Neuron (in vitro differentiated cells): ENCODE data around the gene CCDC18.

Experiments
- H2AFZ ChIP-seq: one replicate; pipeline ENCODE4 v1.6.1; 2013; ENCODE audit warnings: low read depth, mild to moderate bottlenecking, inconsistent platforms, low read length, moderate library complexity
- H3K27me3 ChIP-seq: one replicate; pipeline ENCODE4 v1.6.1; 2013; ENCODE audit warnings: low read length; ENCODE audit not compliant: insufficient read depth
- H3K36me3 ChIP-seq: one replicate; pipeline ENCODE4 v1.6.1; 2013; ENCODE audit warnings: low read length; ENCODE audit not compliant: insufficient read depth
- H3K4me1 ChIP-seq: one replicate; pipeline ENCODE4 v1.6.1; 2013; ENCODE audit warnings: low read length; ENCODE audit not compliant: insufficient read depth
- H3K4me3 ChIP-seq: 2 replicates; pipeline ENCODE4 v1.5.1; 2013; ENCODE audit warnings: mild to moderate bottlenecking, low read length, moderate library complexity
- H3K9me3 ChIP-seq: one replicate; pipeline ENCODE4 v1.6.1; 2013; ENCODE audit warnings: low read length

Gene CCDC18

GRCh38 chr1:93180723-93181613 lies at the start of gene CCDC18:
CCDC18 (plus strand) TSS chr1:93180724; CDS start chr1:93183362, 2,638 bp downstream.
- Histone ChIP-seq H3K36me3 (peaks cover under 1% of the 10 kb centered on the region), H2AFZ (peak within 1 kb of the TSS; percentile 75), H3K4me1 (peaks cover 14% of the 10 kb centered on the region), H3K27me3 (no peaks in the 10 kb centered on the region), H3K4me3 (peak within 1 kb of the TSS; percentile 93), H3K9me3 (no peaks in the 10 kb centered on the region)

DNA sequence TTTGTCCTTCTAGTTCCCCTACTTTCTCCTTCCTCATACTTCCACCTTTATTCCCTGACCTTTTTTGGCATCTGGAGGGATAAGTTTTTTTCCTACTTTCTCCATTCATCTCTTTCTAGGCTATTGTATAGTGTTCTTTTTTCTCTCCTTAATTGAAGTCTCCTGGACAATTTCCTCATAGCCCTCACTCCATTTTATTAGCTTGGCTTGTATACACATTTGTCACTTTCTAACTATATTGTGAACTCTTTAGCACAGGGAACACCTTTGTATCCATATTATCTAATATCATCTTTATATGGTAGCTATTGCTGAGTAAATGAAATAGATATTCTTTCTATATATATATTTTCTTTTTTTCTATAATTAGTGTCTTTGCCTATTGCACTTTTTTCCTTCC lies 47.9 kb upstream of the CCDC18 start:
- Histone ChIP-seq H2AFZ (no peak overlapping the region), H3K4me1 (no peaks in the 10 kb centered on the region), H3K9me3 (no peaks in the 10 kb centered on the region), H3K27me3 (no peaks in the 10 kb centered on the region), H3K36me3 (peaks cover 79% of the 10 kb centered on the region), H3K4me3 (no peak overlapping the region)

DNA sequence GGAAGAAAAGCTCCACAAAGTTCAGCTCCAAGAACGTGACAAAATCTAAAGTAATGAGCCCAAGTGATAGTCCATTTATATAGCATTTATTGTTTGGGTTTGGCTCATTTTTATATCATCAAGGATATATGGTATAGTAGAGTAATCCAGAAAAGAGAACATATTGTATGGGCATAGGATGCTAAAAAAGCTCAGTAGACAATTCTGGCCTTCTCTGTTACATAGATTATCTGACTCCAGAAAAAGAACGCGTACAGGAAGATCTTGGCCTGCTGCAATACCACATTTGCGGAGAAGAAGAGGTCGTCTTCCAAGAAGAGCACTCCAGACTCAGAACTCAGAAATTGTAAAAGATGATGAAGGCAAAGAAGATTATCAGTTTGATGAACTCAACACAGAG lies 44.1 kb upstream of the CCDC18 start:
- Histone ChIP-seq H2AFZ (no peak overlapping the region), H3K9me3 (no peaks in the 10 kb centered on the region), H3K27me3 (no peaks in the 10 kb centered on the region), H3K4me3 (no peak overlapping the region), H3K4me1 (no peaks in the 10 kb centered on the region), H3K36me3 (peaks cover 81% of the 10 kb centered on the region)

GRCh38 chr1:93137604-93138292 lies 42.8 kb upstream of the CCDC18 start:
- Histone ChIP-seq H3K4me3 (no peak overlapping the region), H3K27me3 (no peaks in the 10 kb centered on the region), H3K9me3 (no peaks in the 10 kb centered on the region), H3K4me1 (no peaks in the 10 kb centered on the region), H3K36me3 (peaks cover 81% of the 10 kb centered on the region), H2AFZ (no peak overlapping the region)

- H2AFZ ChIP-seq: no peak overlapping the region
- H3K36me3 ChIP-seq: peaks cover 62% of the 10 kb centered on the region
- no peaks in the 10 kb centered on the region for H3K9me3 ChIP-seq
- no peaks in the 10 kb centered on the region for H3K4me1 ChIP-seq
- no peaks in the 10 kb centered on the region for H3K27me3 ChIP-seq
- H3K4me3 ChIP-seq: no peak overlapping the region
Measured at GRCh38 chr1:93140106-93140505, 40.4 kb upstream of the CCDC18 start.

GRCh38 chr1:93142161-93142560 lies 38.4 kb upstream of the CCDC18 start:
- Histone ChIP-seq H2AFZ (no peak overlapping the region), H3K4me1 (no peaks in the 10 kb centered on the region), H3K36me3 (peaks cover 49% of the 10 kb centered on the region), H3K27me3 (no peaks in the 10 kb centered on the region), H3K4me3 (no peak overlapping the region), H3K9me3 (no peaks in the 10 kb centered on the region)

DNA sequence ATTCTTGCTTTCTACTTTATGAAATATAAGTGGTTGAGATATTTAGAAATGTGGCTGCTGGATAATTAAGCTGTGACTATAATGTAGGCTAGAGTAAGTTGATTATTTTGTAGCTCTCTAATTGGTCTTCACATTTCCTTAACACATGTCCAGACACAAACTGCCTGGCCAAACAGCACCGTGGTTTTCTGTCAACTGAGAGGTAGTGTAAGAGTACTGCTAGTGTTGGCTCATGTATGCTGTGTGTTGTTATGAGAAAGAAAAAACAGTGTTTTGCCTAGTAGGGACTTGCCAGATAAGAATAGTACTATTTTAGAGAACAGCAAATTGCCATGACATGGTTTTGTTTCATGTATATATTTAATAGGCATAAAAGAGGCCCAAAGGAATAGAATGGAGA lies 37.4 kb upstream of the CCDC18 start:
- Histone ChIP-seq H3K4me3 (no peak overlapping the region), H3K36me3 (peaks cover 40% of the 10 kb centered on the region), H3K9me3 (no peaks in the 10 kb centered on the region), H3K27me3 (no peaks in the 10 kb centered on the region), H3K4me1 (no peaks in the 10 kb centered on the region), H2AFZ (no peak overlapping the region)

GRCh38 chr1:93143769-93144168 lies 36.8 kb upstream of the CCDC18 start:
- no peaks in the 10 kb centered on the region for H3K4me1 ChIP-seq
- peaks cover 35% of the 10 kb centered on the region for H3K36me3 ChIP-seq
- H3K27me3 ChIP-seq: no peaks in the 10 kb centered on the region
- H3K9me3 ChIP-seq: no peaks in the 10 kb centered on the region
- no peak overlapping the region for H2AFZ ChIP-seq
- no peak overlapping the region for H3K4me3 ChIP-seq

DNA sequence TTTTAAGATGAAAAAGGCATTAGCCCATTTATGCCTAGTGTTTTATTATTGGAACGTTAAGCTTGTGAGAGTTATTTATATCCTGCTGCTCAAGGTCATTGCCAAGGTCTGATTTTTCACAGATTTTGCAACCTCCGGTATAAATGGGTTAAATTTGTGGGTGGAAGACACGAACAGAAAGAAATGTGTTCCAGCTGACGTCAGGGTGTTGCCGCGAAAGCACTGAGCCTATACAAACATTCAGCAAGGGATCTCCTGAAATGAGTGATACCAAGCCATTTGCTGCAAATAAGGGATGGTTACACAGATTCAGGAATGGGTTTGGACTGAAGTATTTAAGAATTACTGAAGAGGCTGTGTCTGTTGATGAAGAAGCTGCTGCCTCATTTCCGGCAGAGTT lies 32.5 kb upstream of the CCDC18 start:
- no peak overlapping the region for H2AFZ ChIP-seq
- H3K27me3 ChIP-seq: no peaks in the 10 kb centered on the region
- no peak overlapping the region for H3K4me3 ChIP-seq
- H3K4me1 ChIP-seq: no peaks in the 10 kb centered on the region
- H3K36me3 ChIP-seq: peaks cover 25% of the 10 kb centered on the region
- H3K9me3 ChIP-seq: no peaks in the 10 kb centered on the region

DNA sequence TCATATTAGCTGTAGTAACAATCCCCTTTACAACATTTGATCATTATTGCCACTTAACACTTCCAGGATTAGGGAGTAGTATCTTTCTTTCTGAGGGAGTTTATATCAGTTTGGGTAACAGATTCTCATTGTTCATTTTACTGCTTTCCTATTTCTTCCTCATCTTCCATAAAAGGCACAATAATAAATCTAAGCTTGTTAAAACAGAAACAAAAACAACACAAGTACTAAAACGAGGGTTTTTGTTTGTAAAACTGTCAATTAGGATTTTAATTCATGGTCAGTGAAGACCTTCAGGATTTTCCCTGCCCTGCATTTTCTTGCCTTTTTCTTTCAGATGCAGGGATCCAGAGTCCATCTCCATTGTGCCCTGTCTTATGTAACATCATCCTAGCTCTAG lies 29.8 kb upstream of the CCDC18 start:
- Histone ChIP-seq H3K4me3 (no peak overlapping the region), H3K36me3 (peaks cover 40% of the 10 kb centered on the region), H3K4me1 (no peaks in the 10 kb centered on the region), H3K27me3 (no peaks in the 10 kb centered on the region), H3K9me3 (no peaks in the 10 kb centered on the region), H2AFZ (no peak overlapping the region)

DNA sequence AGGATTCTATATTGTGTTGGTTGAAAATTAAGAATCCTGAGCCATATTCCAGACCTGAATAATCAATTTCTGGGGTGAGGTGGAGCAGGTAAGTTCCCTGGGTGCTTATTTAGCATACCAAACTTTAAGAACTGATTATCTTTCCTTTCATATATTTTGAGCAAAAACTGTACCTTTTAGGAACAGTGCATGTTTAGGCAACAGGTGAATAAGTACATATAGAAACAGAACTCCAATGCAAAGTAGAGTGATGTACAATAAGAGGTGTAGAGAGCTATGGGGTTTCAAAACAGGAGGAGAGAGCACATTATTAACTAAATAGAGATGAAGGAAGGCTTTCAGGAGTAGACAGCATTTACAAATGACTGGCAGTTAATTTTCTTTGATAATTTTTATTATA lies 29.1 kb upstream of the CCDC18 start:
- H3K36me3 ChIP-seq: peaks cover 43% of the 10 kb centered on the region
- H3K4me3 ChIP-seq: no peak overlapping the region
- H3K27me3 ChIP-seq: no peaks in the 10 kb centered on the region
- no peak overlapping the region for H2AFZ ChIP-seq
- H3K9me3 ChIP-seq: no peaks in the 10 kb centered on the region
- no peaks in the 10 kb centered on the region for H3K4me1 ChIP-seq

DNA sequence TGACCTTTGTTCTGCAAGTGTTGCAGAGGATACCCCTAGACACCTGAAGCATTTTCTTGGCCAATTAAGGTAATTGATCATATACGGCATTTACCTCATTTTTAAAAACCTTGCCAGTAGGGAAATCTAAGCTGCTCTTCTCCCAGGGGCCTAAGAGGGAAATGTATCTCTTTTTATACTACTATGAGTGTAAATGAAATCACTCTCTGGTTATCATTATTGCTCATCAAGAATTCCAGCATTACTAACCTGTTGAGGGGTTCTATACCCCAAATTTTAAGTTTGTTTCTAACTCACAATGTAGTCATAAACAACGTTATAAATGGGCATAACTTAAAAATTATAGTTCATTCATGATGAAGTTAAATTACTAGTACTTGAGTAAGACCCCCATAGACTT lies 27.7 kb upstream of the CCDC18 start:
- H3K27me3 ChIP-seq: no peaks in the 10 kb centered on the region
- peaks cover 47% of the 10 kb centered on the region for H3K36me3 ChIP-seq
- H2AFZ ChIP-seq: no peak overlapping the region
- no peak overlapping the region for H3K4me3 ChIP-seq
- H3K4me1 ChIP-seq: no peaks in the 10 kb centered on the region
- no peaks in the 10 kb centered on the region for H3K9me3 ChIP-seq

DNA sequence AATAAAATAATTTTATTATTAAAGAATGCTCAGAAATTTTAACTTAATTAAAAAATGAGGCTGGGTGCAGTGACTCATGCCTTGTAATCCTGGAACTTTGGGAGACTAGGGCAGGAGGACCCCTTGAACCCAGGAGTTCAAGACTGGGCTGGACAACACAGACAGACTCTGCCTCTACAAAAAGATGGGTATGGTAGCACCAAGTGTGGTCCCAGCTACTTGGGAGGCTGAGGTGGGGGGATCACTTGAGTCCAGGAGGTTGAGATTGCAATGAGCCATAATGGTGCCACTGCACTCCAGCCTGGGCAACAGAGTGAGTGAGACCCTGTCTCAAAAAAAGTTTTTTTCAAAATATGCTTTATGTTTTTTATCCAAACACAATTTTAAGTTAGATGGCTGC lies 25.6 kb upstream of the CCDC18 start:
- peaks cover 46% of the 10 kb centered on the region for H3K36me3 ChIP-seq
- H3K27me3 ChIP-seq: no peaks in the 10 kb centered on the region
- H3K4me1 ChIP-seq: no peaks in the 10 kb centered on the region
- no peaks in the 10 kb centered on the region for H3K9me3 ChIP-seq
- H3K4me3 ChIP-seq: no peak overlapping the region
- no peak overlapping the region for H2AFZ ChIP-seq
